ENCODE data around the gene WDFY4.

GRCh38 chr10:48935577-48935976 is 250.9 kb downstream of the WDFY4 start:
- TF ChIP-seq SP1 (IDR thresholded peaks at IDR 0.05) (no peak), BHLHE40 (IDR thresholded peaks at IDR 0.05; ENCODE audit: borderline replicate concordance) (no peak), FOXM1 (IDR thresholded peaks at IDR 0.05; ENCODE audit: borderline replicate concordance) (no peak), ZNF384 (IDR thresholded peaks at IDR 0.05) (no peak), FOXK2 (IDR thresholded peaks at IDR 0.05) (no peak), SUZ12 (IDR thresholded peaks at IDR 0.05) (no peak), NFRKB (IDR thresholded peaks at IDR 0.05) (no peak), TARDBP (IDR thresholded peaks at IDR 0.05) (no peak), ELF4 (IDR thresholded peaks at IDR 0.05) (no peak), ARNT (IDR thresholded peaks at IDR 0.05) (no peak), FOXA1 (IDR thresholded peaks at IDR 0.05) (no peak), CTBP1 (IDR thresholded peaks at IDR 0.05; ENCODE audit: borderline replicate concordance) (no peak)
- TF ChIP-seq, protein P1, sequence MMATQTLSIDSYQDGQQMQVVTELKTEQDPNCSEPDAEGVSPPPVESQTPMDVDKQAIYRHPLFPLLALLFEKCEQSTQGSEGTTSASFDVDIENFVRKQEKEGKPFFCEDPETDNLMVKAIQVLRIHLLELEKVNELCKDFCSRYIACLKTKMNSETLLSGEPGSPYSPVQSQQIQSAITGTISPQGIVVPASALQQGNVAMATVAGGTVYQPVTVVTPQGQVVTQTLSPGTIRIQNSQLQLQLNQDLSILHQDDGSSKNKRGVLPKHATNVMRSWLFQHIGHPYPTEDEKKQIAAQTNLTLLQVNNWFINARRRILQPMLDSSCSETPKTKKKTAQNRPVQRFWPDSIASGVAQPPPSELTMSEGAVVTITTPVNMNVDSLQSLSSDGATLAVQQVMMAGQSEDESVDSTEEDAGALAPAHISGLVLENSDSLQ (IDR thresholded peaks at IDR 0.05), result no peak

Measured in HEK293T (cell line).